GM10266 (cell line): ENCODE results near the gene VPREB3.

Experiments
- DNase-seq: peaks from one replicate; pipeline ENCODE4 v3.0.0; 2012; ENCODE audit errors: extremely low spot score
- CTCF ChIP-seq: IDR thresholded peaks from 2 replicates; pipeline ENCODE4 v1.5.1; 2012; ENCODE audit warnings: mild to moderate bottlenecking, low read depth; ENCODE audit not compliant: control insufficient read depth, insufficient read depth; ENCODE audit errors: missing control alignments

VPREB3 gene

GRCh38 chr22:23713696-23714595 is 40.3 kb downstream of the VPREB3 start:
- no peak for TF ChIP-seq CTCF
- no peak for DNase-seq

GRCh38 chr22:23712256-23712655 is 42.0 kb downstream of the VPREB3 start:
- DNase-seq: no peak
- TF ChIP-seq CTCF: no peak

- no peak for TF ChIP-seq CTCF
- DNase-seq: no peak
These were observed 45.1 kb downstream of the VPREB3 start for GRCh38 chr22:23709107-23709506.

- no peak for TF ChIP-seq CTCF
- no peak for DNase-seq
These were observed 46.0 kb downstream of the VPREB3 start for GRCh38 chr22:23708270-23708669.

GRCh38 chr22:23705358-23705757 is 48.9 kb downstream of the VPREB3 start:
- no peak for DNase-seq
- TF ChIP-seq CTCF: no peak

- no peak for TF ChIP-seq CTCF
- DNase-seq: no peak
These were observed 49.4 kb downstream of the VPREB3 start for GRCh38 chr22:23704829-23705228.

GRCh38 chr22:23704062-23704461 is 50.2 kb downstream of the VPREB3 start:
- TF ChIP-seq CTCF: no peak
- DNase-seq: no peak
